Heart left ventricle (tissue), 16 donors: Measurements from ENCODE around the gene ARHGAP5. TPM values are rescaled to one million over a fixed set of nuclear protein-coding genes. Genes with fewer than 3 reads are reported as not detected.
"Not testable (repeated sequence)": the region's sequence is repeated elsewhere in the genome, so short reads cannot be mapped to it uniquely, and the experiment has no call there.

Experiments used
- ATAC-seq, 4 donors: fragments of 200-7000 bp; cut with Tn5 transposase; one replicate each; pipeline ENCODE4 v1.9.1; 2020 to 2022; ENCODE audit warnings: moderate library complexity in 4 of 4, mild to moderate bottlenecking in 3 of 4, moderate number of reproducible peaks in 1 of 4
- DNase-seq, 5 donors: peaks; one replicate each; pipeline ENCODE4 v3.0.0-alpha.2; 2020
- H3K27ac ChIP-seq, 12 donors: fragments of 200-600 bp; sonication (generic) in 4 of 12; one replicate each; pipeline versions ENCODE4 v1.5.0 to v1.8.0; 2016 to 2022; ENCODE audit warnings: mild to moderate bottlenecking in 2 of 12
- H3K27me3 ChIP-seq, 9 donors: fragments of 200-600 bp; sonication (generic) in 2 of 9; one replicate each; pipeline versions ENCODE4 v1.5.1 to v1.8.0; 2016 to 2022; ENCODE audit warnings: mild to moderate bottlenecking in 3 of 9
- H3K36me3 ChIP-seq, 9 donors: fragments of 200-600 bp; sonication (generic) in 2 of 9; one replicate each; pipeline versions ENCODE4 v1.5.0 to v1.8.0; 2018 to 2022; ENCODE audit warnings: mild to moderate bottlenecking in 2 of 9
- H3K4me1 ChIP-seq, 12 donors: fragments of 200-600 bp; sonication (generic) in 4 of 12; one replicate each; pipeline versions ENCODE4 v1.5.0 to v1.8.0; 2016 to 2022; ENCODE audit warnings: mild to moderate bottlenecking in 3 of 12
- H3K4me3 ChIP-seq, 12 donors: fragments of 200-600 bp; sonication (generic) in 4 of 12; one replicate each; pipeline versions ENCODE4 v1.5.0 to v1.8.0; 2017 to 2022; ENCODE audit warnings: mild to moderate bottlenecking in 9 of 12, moderate library complexity in 4 of 12
- H3K9me3 ChIP-seq, 12 donors: fragments of 200-600 bp; sonication (generic) in 4 of 12; one replicate each; pipeline versions ENCODE4 v1.5.0 to v1.8.0; 2016 to 2022; ENCODE audit warnings: mild to moderate bottlenecking in 1 of 12
- POLR2A ChIP-seq, 2 donors: fragments of 450-650 bp; IDR thresholded peaks; one replicate each; pipeline ENCODE4 v1.6.1; 2017; ENCODE audit warnings: antibody characterized with exemption in 2 of 2, mild to moderate bottlenecking in 2 of 2, moderate library complexity in 2 of 2
- WGBS, 4 donors: extraction: QIAGEN DNeasy Blood & Tissue Kit in 2 of 4; methylation state at CpG; one replicate each; pipeline versions ENCODE4 v1.1.5 to v1.1.7; 2013 to 2018; 5-methylcytosine and 5-hydroxymethylcytosine counted together
- intact Hi-C, 10 donors: fragments of 100-400 bp; cut with DNase I; formaldehyde crosslinking; loops; one replicate each; pipeline versions ENCODE4 v1.11.1 to v1.14.2; 2022
- polyA plus RNA-seq, 2 donors: library from polyadenylated mRNA; stranded (reverse); fragments of 200-250 nt; gene quantifications; one replicate each; pipeline ENCODE4 v1.2.3, GENCODE V29; 2013
- total RNA-seq, 9 donors: library from RNA; depleted of rRNA in 2 of 9; stranded (reverse); fragments of >200 nt in 2 of 9; fragmentation: NEBNext Ultra II Directional in 3 of 9; extraction: Animal tissue kit (Norgen Biotek cat#: 25700) in 3 of 9; gene quantifications; one replicate each; pipeline versions ENCODE4 v1.1.0 to v1.2.4, GENCODE V29; 2016 to 2023
- TF ChIP-seq, protein P1 (sequence below), 12 donors: fragments of 200-600 bp; sonication (generic) in 4 of 12; IDR thresholded peaks; one replicate each; pipeline versions ENCODE4 v1.5.0 to v1.8.0; 2018 to 2022; ENCODE audit warnings: antibody characterized with exemption in 12 of 12, mild to moderate bottlenecking in 5 of 12
- donor health status: ischemic (EF 13 %, LVEDD 7.1; RV severe dilation, severe dysfunction).
- donor health status: healthy with polysubstance abuse.
- donor health status: DM: no; HTN: yes; CAD: no.
- donor health status: DM: no; HTN: no; CAD: no.
- donor health status: ischemic (EF 25% LVEDD 6.9; RV normal size, moderate dysfunction).
- donor health status: ischemic (EF 25% LVEDD 5.7; RV mildly dilated, moderate dysfunction).
- donor health status: healthy.
- donor health status: DM: yes; HTN: yes; CAD: no.
- donor health status: ischemic (EF 35%, LVEDD 5.7; RV mildly dilated, moderate dysfunction).
- donor health status: nonischemic (EF 11% LVEDD 7.7; RV severe dilation, severe dysfunction).
- donor health status: DM: yes; HTN: yes; CAD: no.
- donor health status: PGD.
- donor health status: ischemic (EF 29% LVEDD 5.4; RV normal size, mild dysfunction).
- donor health status: nonischemic (EF 23%, LVEDD 6.1; RV moderate dilation, normal function).

Gene ARHGAP5
- total and polyA plus RNA-seq, 11 donors, result 21.0 to 277 (median 243) TPM

DNA sequence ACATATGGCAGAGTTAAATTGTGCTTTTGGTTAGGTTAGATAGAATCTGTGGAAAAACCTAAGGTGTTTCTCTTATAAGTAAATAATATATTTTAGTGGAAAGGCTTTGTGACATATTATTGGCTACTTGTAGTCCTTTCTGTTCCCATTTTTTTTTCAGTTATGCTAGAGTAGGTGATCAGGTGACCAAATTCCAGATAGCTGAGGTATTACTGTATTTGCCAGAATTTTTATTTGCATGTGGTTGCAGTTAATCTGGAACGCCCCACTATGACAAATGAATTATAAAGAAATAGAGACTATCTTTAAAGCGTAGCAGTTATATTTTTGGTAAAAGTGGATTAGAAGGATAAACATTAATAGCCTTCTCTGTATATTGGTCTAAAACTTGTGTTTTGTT, 52.0 kb downstream of the ARHGAP5 start:
- H3K36me3 ChIP-seq, result peaks cover 0 to 32% (median 0%) of the 10 kb centered on the region in 9 donors
- peaks cover 0 to 17% (median 0%) of the 10 kb centered on the region in 12 donors for H3K9me3 ChIP-seq
- intact Hi-C loops, result no loop called here
- H3K4me3 ChIP-seq, result no peak overlapping the region
- DNase-seq, result no peak
- ATAC-seq, result peak in 2 of 4 donors; percentile 25 to 66
- peaks cover 0 to 29% (median 17%) of the 10 kb centered on the region in 12 donors for H3K4me1 ChIP-seq
- no peak for TF ChIP-seq POLR2A (IDR thresholded peaks at IDR 0.05)
- TF ChIP-seq, protein P1, sequence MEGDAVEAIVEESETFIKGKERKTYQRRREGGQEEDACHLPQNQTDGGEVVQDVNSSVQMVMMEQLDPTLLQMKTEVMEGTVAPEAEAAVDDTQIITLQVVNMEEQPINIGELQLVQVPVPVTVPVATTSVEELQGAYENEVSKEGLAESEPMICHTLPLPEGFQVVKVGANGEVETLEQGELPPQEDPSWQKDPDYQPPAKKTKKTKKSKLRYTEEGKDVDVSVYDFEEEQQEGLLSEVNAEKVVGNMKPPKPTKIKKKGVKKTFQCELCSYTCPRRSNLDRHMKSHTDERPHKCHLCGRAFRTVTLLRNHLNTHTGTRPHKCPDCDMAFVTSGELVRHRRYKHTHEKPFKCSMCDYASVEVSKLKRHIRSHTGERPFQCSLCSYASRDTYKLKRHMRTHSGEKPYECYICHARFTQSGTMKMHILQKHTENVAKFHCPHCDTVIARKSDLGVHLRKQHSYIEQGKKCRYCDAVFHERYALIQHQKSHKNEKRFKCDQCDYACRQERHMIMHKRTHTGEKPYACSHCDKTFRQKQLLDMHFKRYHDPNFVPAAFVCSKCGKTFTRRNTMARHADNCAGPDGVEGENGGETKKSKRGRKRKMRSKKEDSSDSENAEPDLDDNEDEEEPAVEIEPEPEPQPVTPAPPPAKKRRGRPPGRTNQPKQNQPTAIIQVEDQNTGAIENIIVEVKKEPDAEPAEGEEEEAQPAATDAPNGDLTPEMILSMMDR (IDR thresholded peaks at IDR 0.05), result no peak
- 50 to 56% (median 54%) methylated on average over 2 of the region's 2 CpGs for WGBS, 4 donors
- H3K27ac ChIP-seq, result peak overlapping the region in 10 of 12 donors; percentile 28 to 61 (median 50)
- no peaks in the 10 kb centered on the region for H3K27me3 ChIP-seq

DNA sequence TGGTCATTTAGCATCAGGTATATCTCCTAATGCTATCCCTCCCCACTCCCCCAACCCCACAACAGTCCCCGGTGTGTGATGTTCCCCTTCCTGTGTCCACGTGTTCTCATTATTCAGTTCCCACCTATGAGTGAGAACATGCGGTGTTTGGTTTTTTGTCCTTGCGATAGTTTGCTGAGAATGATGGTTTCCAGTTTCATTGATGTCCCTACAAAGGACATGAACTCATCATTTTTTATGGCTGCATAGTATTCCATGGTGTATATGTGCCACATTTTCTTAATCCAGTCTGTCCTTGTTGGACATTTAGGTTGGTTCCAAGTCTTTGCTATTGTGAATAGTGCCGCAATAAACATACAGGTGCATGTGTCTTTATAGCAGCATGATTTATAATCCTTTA, 54.6 kb downstream of the ARHGAP5 start:
- DNase-seq, H3K27me3 ChIP-seq, intact Hi-C loops, ATAC-seq, H3K27ac ChIP-seq, H3K4me3 ChIP-seq: not testable (repeated sequence)
- Histone ChIP-seq H3K9me3 (peaks cover 0 to 19% (median 0%) of the 10 kb centered on the region in 12 donors), H3K36me3 (peaks cover 0 to 36% (median 3%) of the 10 kb centered on the region in 9 donors), H3K4me1 (peaks cover 0 to 26% (median 15%) of the 10 kb centered on the region in 12 donors)
- WGBS, 4 donors, result 96 to 100% (median 98%) methylated on average over 4 to 5 of the region's 5 CpGs

DNA sequence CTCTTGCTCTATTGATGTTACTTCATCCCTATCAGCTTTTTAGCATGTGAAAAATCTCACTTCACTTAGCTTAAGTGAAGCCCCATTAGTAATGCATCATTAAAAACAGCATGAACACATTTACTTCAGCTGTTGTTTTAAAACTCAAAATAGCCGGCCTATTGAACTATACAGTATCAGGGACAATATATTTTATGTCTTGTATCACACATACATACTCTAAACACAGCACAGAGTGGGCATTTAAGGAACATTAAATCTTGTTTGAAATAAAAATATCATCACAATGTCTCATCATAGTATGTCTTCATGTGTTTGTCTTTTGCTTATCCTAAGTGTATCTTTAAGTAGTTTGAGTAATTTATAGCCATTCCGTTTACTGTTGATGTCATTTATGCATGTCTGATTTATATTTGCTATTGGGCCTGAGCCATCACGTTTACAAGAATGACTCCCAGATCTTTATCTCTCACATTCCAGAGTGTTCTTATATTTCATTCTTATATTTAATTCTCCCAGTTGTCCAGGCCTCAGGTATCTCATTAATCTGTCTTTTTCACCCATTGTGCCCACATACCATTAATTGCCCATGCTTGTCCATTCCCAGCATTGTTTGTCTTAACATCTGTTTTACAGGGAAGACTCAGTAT, 57.5 kb downstream of the ARHGAP5 start:
- DNase-seq (no peak), ATAC-seq (no peak)
- Histone ChIP-seq H3K4me3 (no peak overlapping the region), H3K27ac (no peak overlapping the region), H3K4me1 (peaks cover 0 to 16% (median 3%) of the 10 kb centered on the region in 12 donors), H3K9me3 (peaks cover 0 to 38% (median 8%) of the 10 kb centered on the region in 12 donors), H3K36me3 (peaks cover 0 to 49% (median 10%) of the 10 kb centered on the region in 9 donors), H3K27me3 (no peaks in the 10 kb centered on the region)
- WGBS, 4 donors, result 56 to 62% (median 57%) methylated on average over 3 of the region's 3 CpGs
- TF ChIP-seq, protein P1 (IDR thresholded peaks at IDR 0.05), result no peak
- TF ChIP-seq POLR2A (IDR thresholded peaks at IDR 0.05), result no peak
- intact Hi-C loops, result no loop called here

DNA sequence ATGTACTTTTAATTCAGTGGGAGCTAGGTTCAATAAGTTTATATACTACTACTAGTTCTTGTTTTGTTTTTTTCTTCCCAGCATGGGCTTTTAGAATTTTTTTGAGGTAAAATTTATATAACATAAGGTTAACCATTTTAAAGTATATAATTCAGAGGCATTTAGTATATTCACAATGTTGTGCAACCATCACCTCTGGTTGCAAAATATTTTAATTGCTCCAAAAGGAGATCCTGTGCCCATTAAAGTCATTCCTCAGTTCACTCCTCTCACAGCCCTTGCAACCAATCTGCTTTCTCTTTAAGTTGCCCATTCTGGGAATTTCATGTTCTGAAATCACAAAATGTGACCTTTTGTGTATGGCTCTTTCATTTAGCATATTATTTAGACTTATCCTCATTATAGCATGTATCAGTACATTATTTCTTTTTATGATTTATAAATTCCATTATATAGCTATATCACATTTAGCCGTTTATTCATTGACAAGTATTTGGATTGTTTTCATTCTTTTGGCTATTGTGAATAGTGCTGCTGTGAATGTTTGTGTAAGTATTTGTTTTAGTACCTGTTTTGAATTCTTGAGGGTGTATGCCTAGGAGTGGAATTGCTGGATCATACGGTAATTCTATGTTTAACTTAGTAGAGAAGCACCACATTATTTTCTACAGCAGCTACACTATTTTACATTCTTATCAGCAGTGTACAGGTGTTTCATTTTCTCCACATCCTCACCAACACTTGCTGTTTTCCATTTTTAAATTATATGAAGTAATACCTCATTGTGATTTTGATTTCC, 59.1 kb downstream of the ARHGAP5 start:
- DNase-seq (no peak), ATAC-seq (no peak)
- Histone ChIP-seq H3K36me3 (peaks cover 0 to 51% (median 7%) of the 10 kb centered on the region in 9 donors), H3K27me3 (no peaks in the 10 kb centered on the region), H3K4me3 (no peak overlapping the region), H3K9me3 (peaks cover 0 to 38% (median 8%) of the 10 kb centered on the region in 12 donors), H3K27ac (no peak overlapping the region), H3K4me1 (peaks cover 0 to 14% (median 1%) of the 10 kb centered on the region in 12 donors)
- TF ChIP-seq, protein P1 (IDR thresholded peaks at IDR 0.05), result no peak
- no peak for TF ChIP-seq POLR2A (IDR thresholded peaks at IDR 0.05)
- WGBS, 4 donors, result 90 to 96% (median 93%) methylated on average over 2 of the region's 2 CpGs
- intact Hi-C loops, result no loop called here
